WI38 (cell line): Measurements from ENCODE around the gene SLC39A13.

Source experiments
- H3K4me3 ChIP-seq: 2 replicates; pipeline ENCODE4 v1.5.1; 2011; ENCODE audit warnings: low read depth, mild to moderate bottlenecking, control low read depth, low read length
- CTCF ChIP-seq: IDR thresholded peaks from 2 replicates; pipeline ENCODE4 v1.5.1; 2012; ENCODE audit warnings: low read depth, mild to moderate bottlenecking, control low read depth, low read length

SLC39A13 gene

GRCh38 chr11:47413351-47413750 lies 5.0 kb downstream of the SLC39A13 start:
- no peak for TF ChIP-seq CTCF
- no peak overlapping the region for H3K4me3 ChIP-seq

DNA sequence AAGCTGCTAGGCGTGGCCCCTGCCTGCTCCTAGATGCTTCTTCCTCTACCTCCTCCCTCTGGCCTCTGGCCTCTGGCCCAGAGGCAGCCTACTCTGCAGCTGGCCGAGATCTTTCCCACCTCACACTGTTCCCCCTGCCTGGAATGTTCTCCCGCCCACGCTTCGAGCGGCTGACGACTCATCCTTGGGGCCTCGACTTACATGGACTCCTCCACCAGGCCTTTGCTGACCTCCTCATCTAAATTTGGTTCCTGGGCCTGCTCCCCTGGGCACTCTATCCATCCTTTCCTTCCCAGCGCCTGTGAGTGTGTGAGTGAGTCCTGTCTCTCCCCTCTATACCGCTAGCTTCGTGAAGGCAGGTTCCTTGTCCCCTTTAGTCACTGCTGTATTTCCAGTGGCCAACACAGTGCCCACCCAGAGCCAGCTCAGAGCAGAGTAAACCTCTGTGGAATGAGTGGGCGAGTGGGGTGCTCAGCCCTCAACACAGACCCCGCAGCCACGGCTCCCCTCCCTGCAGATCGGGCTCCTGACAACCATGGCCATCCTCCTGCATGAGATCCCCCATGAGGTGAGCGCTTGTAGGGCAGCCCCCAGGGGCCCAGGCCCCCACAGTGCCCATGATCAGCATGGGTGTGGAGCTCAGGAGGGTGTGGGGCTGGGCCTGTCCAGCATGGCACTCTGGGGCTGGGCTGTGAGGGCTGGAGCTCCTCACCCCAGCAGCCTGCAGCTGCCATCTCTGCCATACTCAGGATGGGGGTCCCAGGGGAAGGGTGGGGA lies 5.7 kb downstream of the SLC39A13 start:
- H3K4me3 ChIP-seq, result no peak overlapping the region
- TF ChIP-seq CTCF, result no peak

DNA sequence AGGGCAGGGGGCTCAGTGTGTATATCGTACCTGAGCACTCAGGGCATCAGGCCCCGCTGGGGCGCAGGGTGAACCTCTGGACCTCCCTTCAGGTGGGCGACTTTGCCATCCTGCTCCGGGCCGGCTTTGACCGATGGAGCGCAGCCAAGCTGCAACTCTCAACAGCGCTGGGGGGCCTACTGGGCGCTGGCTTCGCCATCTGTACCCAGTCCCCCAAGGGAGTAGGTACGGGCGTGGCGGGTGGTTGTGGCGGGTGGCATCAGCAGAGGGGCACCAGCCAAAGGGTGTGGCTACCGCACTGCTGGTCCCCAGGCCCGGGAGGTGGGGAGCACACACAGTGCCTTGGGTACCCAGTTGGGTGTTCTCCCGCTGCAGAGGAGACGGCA lies 6.3 kb downstream of the SLC39A13 start:
- no peak overlapping the region for H3K4me3 ChIP-seq
- TF ChIP-seq CTCF, result no peak

- no peak for TF ChIP-seq CTCF
Observed at GRCh38 chr11:47415091-47415854, 6.9 kb downstream of the SLC39A13 start.

GRCh38 chr11:47415949-47416472 lies 7.6 kb downstream of the SLC39A13 start:
- H3K4me3 ChIP-seq, result no peak overlapping the region
- no peak for TF ChIP-seq CTCF

More at GRCh38 chr11:47415091-47415854, 6.9 kb downstream of the SLC39A13 start:
- no peak overlapping the region for H3K4me3 ChIP-seq

DNA sequence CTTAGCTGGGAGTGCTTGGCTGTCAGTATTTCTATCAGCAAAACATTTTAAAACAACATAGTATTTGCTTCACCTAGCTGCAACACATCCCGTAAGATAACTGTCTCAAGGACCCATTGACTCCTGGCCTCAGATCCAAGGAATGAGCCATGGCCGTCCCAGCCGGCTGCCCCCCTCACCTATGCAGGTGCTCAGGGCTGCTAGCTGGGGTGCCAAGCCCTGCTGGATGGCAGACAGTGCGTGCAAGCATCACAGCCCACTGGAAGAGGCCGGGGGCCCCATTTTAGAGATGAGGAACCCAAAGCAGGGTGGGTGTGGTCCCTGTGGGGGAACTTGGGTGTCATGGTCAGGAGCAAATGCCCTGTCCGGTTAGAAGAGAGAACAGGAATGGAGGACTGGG lies 9.3 kb downstream of the SLC39A13 start:
- no peak overlapping the region for H3K4me3 ChIP-seq
- TF ChIP-seq CTCF, result no peak
